ENCODE measurements around the gene RYR3. TPM values are rescaled to one million over a fixed set of nuclear protein-coding genes. Genes with fewer than 3 reads are reported as not detected.

Gene RYR3
- total and polyA plus RNA-seq, 2 of the 13 experiments (the other 11 are each of a cell fraction or from before 2014, with no cell fraction given), result not detected

GRCh38 chr15:33419701-33420100, 108.9 kb downstream of the RYR3 start:
- Histone ChIP-seq H3K79me2 (ENCODE audit: insufficient read depth, low read length) (no peaks in the 10 kb centered on the region), H3K9ac (ENCODE audit: insufficient read depth, low read depth, low read length) (no peak overlapping the region), H3K4me1 (ENCODE audit: insufficient read depth, low read length) (no peaks in the 10 kb centered on the region), H3K4me2 (ENCODE audit: low read depth, low read length) (no peak overlapping the region), H2AFZ (ENCODE audit: low read length) (no peak overlapping the region), H3K27me3 (ENCODE audit: control insufficient read depth in 1 of 2, insufficient read depth in 2 of 2, low read length in 2 of 2) (no peaks in the 10 kb centered on the region; a peak in 1 of 5 replicates), H3K4me3 (replicated peaks in 1 of 3; ENCODE audit: insufficient read depth in 1 of 3, low read depth in 2 of 3, low read length in 3 of 3) (no peak overlapping the region), H4K20me1 (ENCODE audit: insufficient read depth, low read length) (no peaks in the 10 kb centered on the region), H3K27ac (ENCODE audit: extremely low read length, insufficient read depth, low read length) (no peak overlapping the region), H3K9me3 (ENCODE audit: low read length) (no peaks in the 10 kb centered on the region), H3K36me3 (replicated peaks in 1 of 2; ENCODE audit: control insufficient read depth in 1 of 2, insufficient read depth in 2 of 2, low read length in 2 of 2) (no peaks in the 10 kb centered on the region)
- ATAC-seq (no peak), FAIRE-seq (no peak), DNase-seq (ENCODE audit: low spot score) (no peak)
- TF ChIP-seq MXD4 (CRISPR knock-in tag; IDR thresholded peaks at IDR 0.05) (no peak), PAX8 (CRISPR knock-in tag; IDR thresholded peaks at IDR 0.05; ENCODE audit: borderline replicate concordance) (no peak)
- in situ Hi-C loops (cut with HindIII; ENCODE audit: extremely low pct_ligation_motif_present, low pct_unique_long_range_greater_than_20kb), result no loop called here
- CTCF ChIA-PET (ENCODE audit: low intra/inter-chr PET ratio, low total read pairs), result no interaction called here
- no TSS peak for BruUV-seq (replicated peaks)
- intact Hi-C loops (cut with micrococcal nuclease; ENCODE audit: unreplicated experiment), result no loop called here
- POLR2A ChIA-PET, result no interaction called here
- WGBS (ENCODE audit: low lambda C conversion rate), result 13% methylated on average over 4 of the region's 4 CpGs

- H3K79me2 ChIP-seq (ENCODE audit: insufficient read depth, low read length), result no peaks in the 10 kb centered on the region
- no peak overlapping the region for H3K9ac ChIP-seq (ENCODE audit: insufficient read depth, low read depth, low read length)
- H3K4me2 ChIP-seq (ENCODE audit: low read depth, low read length), result no peak overlapping the region
- no peak for ATAC-seq
- in situ Hi-C loops (cut with HindIII; ENCODE audit: extremely low pct_ligation_motif_present, low pct_unique_long_range_greater_than_20kb) (no loop called here), intact Hi-C loops (cut with micrococcal nuclease; ENCODE audit: unreplicated experiment) (no loop called here)
- TF ChIP-seq ATRX (CRISPR knock-in tag; IDR thresholded peaks at IDR 0.05; ENCODE audit: borderline replicate concordance), result no peak
- TF ChIP-seq CEBPG (CRISPR knock-in tag; IDR thresholded peaks at IDR 0.05), result no peak
- TF ChIP-seq KAT7 (CRISPR knock-in tag; IDR thresholded peaks at IDR 0.05; ENCODE audit: borderline replicate concordance), result no peak
- TF ChIP-seq SIN3A (IDR thresholded peaks at IDR 0.05; ENCODE audit: borderline replicate concordance, low read depth, low read length), result no peak
- no peak for TF ChIP-seq MYNN (CRISPR knock-in tag; IDR thresholded peaks at IDR 0.05; ENCODE audit: low read depth)
- no peak for TF ChIP-seq ATF7-NPFF (CRISPR knock-in tag; IDR thresholded peaks at IDR 0.05; ENCODE audit: low read depth)
- no peak for TF ChIP-seq NAIF1 (CRISPR knock-in tag; IDR thresholded peaks at IDR 0.05; ENCODE audit: borderline replicate concordance)
- TF ChIP-seq RELA (CRISPR knock-in tag; IDR thresholded peaks at IDR 0.05), result no peak
- TF ChIP-seq MATR3 (CRISPR knock-in tag; IDR thresholded peaks at IDR 0.05), result no peak
- no peak for TF ChIP-seq ZNF225 (CRISPR knock-in tag; IDR thresholded peaks at IDR 0.05)
- no peak for TF ChIP-seq IKZF5 (CRISPR knock-in tag; IDR thresholded peaks at IDR 0.05)
- TF ChIP-seq ZNF7 (CRISPR knock-in tag; IDR thresholded peaks at IDR 0.05), result no peak
- no peak for TF ChIP-seq ZNF639 (CRISPR knock-in tag; conservative IDR thresholded peaks at IDR 0.05)
- H3K36me3 ChIP-seq (replicated peaks in 1 of 2; ENCODE audit: control insufficient read depth in 1 of 2, insufficient read depth in 2 of 2, low read length in 2 of 2), result no peaks in the 10 kb centered on the region
- no peak overlapping the region for H3K27ac ChIP-seq (ENCODE audit: extremely low read length, insufficient read depth, low read length)
- POLR2A ChIA-PET, result no interaction called here
- CTCF ChIA-PET (ENCODE audit: low intra/inter-chr PET ratio, low total read pairs), result no interaction called here
- DNase-seq (ENCODE audit: low spot score), result no peak
- no peaks in the 10 kb centered on the region; a peak in 1 of 5 replicates for H3K27me3 ChIP-seq (ENCODE audit: control insufficient read depth in 1 of 2, insufficient read depth in 2 of 2, low read length in 2 of 2)
- no TSS peak for BruUV-seq (replicated peaks)
- H3K4me1 ChIP-seq (ENCODE audit: insufficient read depth, low read length), result no peaks in the 10 kb centered on the region
- no peak overlapping the region for H3K4me3 ChIP-seq (replicated peaks in 1 of 3; ENCODE audit: insufficient read depth in 1 of 3, low read depth in 2 of 3, low read length in 3 of 3)
- no peak for FAIRE-seq
- H3K9me3 ChIP-seq (ENCODE audit: low read length), result no peaks in the 10 kb centered on the region
- no peaks in the 10 kb centered on the region for H4K20me1 ChIP-seq (ENCODE audit: insufficient read depth, low read length)
- no peak overlapping the region for H2AFZ ChIP-seq (ENCODE audit: low read length)
Observed at GRCh38 chr15:33424025-33424424, 113.3 kb downstream of the RYR3 start.

All from HepG2 (cell line).